GM21619 (cell line): ENCODE measurements around the gene ATAD3C.

Source experiments
- ATAC-seq: cut with Tn5 transposase; IDR thresholded peaks from one replicate; pipeline ENCODE4 v1.9.1; 2021; ENCODE audit not compliant: unreplicated experiment

Gene ATAD3C

DNA sequence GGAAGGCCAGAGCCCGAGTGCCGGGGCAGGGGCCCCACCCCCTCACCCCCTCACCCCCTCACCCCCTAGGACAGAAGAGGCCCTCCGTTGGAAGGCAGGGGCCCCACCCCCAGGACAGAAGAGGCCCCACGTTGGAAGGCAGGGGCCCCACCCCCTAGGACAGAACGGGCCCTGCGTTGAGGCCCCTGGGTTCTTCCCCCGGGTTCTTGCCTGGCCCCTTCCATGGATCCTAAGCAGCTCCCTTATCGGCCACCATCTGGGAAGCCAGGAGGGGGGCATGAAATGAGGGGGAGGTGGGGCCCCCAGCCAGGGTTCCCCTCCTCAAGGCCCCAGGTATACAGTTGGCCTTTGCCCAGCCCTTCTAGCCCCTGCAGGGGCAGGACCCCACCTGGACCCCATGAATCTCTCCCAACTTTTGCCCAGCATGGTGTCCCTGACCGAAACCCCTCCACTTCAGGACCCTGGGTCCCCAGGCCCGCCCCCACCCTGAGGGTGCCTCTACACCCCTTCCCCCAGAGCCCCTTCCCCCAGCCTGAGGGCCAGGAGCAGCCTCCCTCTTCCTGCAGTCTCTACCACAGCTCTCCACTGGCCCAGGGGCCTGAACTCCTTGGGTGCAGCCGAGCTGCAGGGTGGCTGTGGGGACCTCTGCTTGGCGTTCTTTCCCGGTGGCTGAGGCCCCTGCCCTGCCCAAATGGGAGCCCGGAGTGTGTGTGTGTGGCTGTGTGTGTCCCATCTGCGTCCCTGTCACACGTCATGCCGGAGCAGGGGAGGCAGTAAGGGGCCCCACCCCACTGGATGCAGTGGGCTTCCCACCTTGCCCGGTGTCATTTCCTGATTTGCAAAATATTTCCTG is 18.3 kb upstream of the ATAD3C start:
- ATAC-seq, result no peak

DNA sequence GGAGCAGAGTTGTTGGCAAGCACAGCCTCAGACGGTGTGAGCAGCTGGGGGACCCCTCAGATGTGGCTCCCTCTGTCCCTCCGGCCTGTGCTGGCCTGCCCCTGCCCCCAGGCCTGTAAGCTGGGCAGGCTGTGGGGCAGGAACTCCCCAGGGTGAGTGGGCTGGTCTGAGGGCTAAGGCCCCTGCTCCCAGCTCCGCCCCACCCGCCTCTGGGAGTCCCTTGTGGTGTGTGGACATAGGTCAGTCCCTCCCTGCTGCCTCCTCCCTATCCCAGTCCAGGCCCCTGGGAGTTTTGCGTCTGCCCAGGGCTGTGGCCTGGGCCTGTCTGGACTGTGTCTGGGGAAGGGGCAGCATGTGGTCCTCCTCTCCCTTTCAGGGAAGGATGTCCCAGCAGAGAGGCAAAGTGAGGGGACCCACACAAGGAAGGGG is 17.6 kb upstream of the ATAD3C start:
- ATAC-seq, result no peak

DNA sequence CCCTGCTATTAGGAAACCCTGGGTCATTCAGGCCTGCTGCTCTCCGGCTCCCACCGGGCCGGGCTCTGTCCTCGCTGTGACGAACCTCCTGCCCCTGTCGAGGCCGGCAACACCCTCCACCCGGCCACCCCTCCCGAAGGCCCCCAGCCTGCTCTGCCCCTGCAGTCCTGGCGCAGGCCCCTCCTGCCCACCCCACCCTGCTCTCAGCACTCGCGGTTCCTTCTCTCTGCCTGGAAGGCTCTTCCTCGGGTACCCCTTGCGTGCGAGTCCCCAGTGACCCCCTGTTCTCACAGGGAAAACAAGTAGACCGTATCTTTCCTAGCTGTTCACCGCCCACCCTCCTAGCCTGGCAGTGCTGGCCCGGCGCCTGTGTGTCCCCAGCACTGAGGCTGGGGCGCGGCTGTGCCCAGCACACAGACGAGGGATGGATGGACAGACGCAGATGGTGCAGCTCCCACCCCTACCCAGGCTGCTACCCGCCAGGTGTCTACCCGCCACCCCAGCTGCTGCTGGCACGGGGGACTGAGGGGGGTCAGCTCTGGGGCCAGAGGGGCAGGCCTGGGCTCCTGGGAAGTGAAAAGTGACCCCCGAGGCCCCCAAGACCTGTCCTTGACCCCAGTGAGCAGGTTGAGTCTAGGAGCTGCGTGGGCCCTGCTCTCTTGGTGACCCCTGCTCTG is 17.1 kb upstream of the ATAD3C start:
- no peak for ATAC-seq

DNA sequence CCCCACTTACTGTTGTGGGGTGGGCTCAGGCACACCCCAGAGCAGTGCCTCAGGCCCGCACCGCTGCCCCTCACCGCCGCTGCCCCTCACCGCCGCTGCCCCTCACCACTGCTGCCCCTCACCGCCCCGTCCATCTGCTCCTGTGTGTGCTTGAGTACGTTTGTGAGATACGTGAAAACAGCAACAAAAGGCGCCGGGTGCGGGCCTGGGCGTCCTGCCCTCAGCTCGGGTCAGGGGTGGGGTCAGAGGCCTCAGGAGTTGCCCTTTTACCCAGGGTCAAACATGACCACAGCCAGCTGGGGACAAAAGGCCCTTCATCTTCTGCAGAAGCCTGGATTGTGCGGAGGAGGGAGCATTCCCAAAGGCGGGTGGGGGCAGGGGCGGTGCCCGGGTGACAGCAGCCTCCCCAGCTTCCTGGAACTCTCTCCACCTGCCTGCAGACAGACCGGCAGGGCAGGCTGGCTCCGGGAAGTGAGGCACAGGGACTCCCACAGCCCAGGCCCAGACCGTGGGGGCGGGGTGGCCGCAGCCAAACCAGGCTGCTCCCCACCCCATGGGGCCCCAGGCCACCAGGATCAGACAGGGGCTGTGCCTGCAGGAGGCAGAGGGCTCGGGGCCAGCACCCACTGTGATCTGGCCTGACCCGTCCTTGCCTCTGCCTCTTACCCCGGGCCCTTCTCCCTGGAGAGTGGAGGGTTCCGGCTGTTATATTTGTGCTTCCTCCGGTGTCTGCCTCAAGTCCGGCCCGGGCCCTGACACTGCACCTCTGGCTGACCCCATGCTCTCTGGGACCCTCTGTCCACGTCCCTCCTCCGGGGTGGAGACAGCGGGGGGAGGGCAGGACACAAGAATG is 16.3 kb upstream of the ATAD3C start:
- no peak for ATAC-seq

DNA sequence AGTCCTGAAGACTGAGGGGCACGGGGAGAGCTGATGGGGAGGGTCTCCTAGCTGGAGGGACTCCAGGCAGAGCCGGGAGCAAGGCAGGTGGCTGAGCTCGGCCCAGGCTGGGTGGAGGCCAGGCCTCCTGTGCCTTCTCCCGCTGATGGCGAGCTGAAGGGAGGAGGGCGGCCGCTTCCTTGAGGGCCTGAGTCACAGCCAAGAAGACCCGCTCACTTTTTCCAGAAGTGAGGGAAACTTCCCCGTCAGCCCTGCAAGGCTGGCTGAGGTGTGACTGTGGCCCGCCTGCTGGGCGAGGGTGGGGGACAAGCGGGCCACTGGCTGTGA is 15.7 kb upstream of the ATAD3C start:
- no peak for ATAC-seq

DNA sequence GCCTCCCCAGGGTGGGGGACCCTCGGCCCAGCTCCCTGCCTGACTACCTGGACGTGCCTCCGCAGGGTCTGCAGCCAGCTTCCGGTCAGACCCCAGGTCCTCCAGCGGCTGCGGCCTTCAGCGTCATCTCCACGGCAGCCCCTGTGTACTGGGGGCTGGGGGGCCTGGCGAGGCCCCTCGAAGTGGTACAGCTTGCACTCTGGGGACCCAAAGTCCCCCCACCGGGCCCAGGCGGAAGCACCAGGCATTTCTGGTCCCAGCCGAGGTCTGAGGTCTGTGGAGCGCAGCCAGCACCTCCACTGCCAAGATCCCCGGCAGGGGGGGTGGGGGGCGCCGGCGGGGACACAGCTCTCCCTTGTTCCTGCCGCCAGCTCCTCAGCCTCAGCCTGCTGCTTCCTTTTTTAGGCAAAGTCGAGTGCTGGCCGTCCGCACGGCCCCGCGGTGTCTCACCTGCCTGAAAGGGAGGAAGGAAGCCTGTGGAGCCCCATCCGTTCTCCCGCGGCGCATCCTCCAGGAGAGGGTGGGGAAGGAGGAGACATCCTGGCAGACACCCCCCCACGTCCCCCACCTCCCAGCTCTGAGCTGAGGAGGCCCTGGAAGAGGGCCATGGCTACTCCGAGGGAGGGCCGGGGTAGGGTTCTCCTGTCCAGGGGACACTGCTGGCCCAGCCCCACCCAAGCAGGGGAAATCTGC is 15.2 kb upstream of the ATAD3C start:
- no peak for ATAC-seq

DNA sequence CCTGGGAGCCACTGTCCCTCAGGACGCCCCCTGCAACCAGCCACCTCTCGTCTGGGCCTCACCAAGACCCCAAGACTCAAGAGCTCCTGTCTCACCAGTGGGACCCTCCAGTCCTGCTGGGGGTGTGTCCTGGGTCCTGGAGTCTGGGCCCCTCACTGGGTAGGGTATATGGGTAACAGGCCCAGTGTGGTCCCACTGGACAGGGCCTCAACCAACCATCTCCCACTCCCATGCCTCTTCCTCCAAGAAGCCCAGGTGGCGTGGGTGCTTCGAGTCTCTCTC is 14.7 kb upstream of the ATAD3C start:
- ATAC-seq, result no peak

DNA sequence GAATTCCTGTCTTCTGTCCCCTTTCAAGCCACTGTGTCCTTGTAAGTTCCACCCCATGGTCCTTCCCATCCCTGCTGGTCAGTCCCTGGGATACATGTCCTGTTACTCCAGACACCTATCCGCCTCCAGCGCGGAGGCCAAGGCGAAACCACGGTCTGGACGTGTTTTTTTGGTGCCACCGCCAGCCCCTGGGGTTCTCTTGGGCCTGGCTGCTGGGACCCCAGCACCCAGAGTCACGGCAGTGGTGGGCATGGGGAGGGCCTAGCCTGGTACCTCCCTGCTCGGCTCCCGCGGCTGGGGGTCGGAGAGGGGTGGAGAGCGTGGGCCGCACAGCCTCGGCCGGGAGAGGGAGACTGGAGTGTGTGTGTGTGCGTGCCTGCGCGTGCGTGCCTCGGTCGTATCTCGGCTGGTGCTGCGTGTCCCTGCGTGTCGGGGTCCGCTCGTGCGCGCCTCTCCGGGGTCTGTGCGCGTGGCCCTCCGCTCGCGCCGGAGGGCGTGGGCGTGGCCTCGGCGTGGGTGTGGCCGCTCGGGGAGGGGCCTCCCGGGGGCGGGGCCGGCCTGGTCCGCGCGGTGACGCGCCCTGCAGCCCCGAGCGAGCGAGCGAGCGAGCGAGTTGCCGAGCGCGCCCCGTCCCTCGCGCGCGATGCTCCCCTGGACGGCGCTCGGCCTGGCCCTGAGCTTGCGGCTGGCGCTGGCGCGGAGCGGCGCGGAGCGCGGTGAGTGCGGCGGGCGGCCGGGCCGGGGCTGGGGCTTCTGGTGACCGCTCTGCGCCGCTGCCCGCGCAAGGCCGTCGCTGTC is 14.2 kb upstream of the ATAD3C start, which contains the start of gene VWA1:
VWA1 (plus strand) TSS at position 585 of the 798 bp plus-strand sequence; CDS start at position 644, 59 bp downstream.
- no peak for ATAC-seq

DNA sequence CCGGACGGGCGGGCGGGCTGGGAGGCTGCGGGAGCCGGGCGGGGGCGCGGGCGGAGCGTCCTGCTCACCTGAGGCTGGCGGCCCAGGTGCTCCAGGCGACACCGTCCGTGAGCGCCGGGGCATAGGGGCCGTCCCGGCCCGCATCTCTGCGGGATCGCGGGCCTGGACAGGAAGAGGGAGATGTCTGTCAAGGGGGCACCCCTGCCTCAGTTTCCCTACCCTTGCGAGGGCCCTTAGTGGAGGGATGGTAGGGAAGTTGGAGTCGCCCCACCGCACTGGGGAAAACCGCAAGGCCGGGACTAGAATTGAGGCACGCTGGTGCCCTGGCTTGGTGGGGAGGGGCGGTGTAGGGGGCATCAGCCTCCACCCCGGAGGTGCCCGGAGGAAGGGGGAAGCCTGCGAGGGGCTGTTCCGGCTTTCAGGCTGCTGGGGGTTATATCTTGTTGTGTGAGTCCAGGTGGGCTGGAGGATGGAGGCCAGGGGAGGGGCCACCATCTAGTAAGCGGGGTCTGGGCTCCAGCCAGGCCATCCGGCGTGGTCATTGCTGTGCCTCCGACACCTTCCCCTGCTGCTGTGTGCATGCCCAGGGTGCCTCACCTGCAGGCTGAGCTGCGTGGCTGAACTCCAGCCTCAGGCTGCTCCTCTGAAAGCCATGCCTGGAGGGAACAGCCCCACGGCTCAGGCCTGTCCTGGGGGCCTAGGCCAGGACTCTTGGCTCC is 13.4 kb upstream of the ATAD3C start:
- no peak for ATAC-seq

DNA sequence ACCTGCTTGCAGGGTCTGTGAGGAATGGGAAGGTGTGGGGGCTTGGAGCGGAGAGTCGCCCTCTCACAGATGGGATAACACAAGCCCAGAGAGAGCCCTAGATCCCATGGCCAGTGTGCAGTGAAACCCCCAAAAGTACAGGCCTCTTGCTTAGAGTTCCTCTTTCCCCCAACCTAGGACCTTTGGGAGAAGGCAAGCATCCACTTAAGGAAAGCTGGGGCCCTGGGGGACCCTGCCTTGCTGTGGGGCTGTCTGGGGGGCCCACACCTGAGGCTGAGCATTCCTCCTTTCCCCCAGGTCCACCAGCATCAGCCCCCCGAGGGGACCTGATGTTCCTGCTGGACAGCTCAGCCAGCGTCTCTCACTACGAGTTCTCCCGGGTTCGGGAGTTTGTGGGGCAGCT is 12.9 kb upstream of the ATAD3C start:
- no peak for ATAC-seq

DNA sequence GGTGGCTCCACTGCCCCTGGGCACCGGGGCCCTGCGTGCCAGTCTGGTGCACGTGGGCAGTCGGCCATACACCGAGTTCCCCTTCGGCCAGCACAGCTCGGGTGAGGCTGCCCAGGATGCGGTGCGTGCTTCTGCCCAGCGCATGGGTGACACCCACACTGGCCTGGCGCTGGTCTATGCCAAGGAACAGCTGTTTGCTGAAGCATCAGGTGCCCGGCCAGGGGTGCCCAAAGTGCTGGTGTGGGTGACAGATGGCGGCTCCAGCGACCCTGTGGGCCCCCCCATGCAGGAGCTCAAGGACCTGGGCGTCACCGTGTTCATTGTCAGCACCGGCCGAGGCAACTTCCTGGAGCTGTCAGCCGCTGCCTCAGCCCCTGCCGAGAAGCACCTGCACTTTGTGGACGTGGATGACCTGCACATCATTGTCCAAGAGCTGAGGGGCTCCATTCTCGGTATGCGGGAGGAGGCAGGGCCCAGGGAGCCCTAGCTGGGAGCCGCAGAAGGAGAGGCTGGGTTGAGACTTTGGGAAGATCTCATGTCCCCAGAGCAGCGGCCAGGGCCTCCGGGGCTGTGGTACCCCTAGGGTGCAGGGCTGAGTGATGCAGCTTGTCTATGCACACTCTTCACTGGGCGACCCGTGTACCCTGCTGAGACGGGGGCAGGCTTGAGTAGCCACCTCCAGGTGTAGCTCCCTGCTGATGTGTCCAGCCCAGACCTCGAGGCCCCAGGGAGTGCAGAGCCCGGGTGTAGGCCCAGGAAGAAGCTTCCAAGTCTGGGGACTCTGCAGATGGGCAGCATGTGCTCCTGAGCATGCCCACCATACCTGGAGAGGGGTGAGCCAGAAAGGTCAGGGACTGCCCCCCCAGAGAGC is 12.2 kb upstream of the ATAD3C start:
- no peak for ATAC-seq

DNA sequence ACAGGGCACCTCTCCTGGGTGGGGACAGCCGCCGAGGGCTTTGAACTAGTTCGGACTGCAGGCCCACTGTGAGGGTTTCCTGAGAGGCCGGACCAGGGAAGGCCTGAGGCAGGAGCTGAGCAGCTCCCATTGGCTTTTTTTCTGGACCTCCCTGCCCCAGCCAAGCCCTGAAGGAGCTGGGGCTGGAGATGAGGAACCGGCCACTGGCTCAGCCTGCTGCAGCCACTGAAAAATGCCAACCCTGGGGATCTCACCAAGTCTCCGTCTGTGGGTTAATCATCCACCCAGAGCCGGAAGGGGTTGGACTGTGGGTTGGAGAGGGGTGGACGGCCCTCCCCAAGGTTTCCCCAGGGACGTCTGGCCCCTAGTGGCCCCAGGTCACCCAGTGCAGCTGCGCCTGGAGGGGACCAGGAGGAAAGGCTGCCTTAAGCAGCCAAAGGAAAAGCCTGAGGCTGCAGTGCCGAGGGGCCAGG is 11.5 kb upstream of the ATAD3C start:
- no peak for ATAC-seq

DNA sequence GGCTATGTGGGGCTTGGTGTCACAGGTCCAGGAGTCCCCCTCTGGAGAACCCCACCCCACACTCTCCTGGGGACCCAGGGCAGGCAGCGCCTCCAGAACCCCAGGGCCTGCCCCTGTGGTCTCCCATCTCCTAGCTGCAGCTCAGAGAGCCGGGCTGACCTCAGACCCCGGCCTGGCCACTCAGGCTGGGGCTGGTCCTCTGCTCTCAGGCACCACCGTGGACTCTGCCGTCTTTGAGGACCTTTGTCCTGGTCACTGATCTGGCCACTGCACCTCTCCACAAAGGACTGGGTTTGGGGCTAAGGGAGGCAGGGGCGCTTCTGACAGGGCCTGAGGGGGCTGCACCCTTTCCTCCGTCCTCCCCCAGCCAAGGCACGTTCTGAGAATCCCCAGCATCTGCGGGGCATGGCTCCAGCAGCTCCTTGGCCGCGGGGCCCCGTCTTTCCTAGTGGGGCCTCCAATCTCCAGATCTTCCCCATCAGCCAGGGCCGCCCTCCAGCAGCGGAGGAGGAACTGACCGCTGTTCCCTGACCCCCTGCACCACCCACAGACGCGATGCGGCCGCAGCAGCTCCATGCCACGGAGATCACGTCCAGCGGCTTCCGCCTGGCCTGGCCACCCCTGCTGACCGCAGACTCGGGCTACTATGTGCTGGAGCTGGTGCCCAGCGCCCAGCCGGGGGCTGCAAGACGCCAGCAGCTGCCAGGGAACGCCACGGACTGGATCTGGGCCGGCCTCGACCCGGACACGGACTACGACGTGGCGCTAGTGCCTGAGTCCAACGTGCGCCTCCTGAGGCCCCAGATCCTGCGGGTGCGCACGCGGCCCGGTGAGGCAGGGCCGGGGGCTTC is 10.7 kb upstream of the ATAD3C start:
- no peak for ATAC-seq

DNA sequence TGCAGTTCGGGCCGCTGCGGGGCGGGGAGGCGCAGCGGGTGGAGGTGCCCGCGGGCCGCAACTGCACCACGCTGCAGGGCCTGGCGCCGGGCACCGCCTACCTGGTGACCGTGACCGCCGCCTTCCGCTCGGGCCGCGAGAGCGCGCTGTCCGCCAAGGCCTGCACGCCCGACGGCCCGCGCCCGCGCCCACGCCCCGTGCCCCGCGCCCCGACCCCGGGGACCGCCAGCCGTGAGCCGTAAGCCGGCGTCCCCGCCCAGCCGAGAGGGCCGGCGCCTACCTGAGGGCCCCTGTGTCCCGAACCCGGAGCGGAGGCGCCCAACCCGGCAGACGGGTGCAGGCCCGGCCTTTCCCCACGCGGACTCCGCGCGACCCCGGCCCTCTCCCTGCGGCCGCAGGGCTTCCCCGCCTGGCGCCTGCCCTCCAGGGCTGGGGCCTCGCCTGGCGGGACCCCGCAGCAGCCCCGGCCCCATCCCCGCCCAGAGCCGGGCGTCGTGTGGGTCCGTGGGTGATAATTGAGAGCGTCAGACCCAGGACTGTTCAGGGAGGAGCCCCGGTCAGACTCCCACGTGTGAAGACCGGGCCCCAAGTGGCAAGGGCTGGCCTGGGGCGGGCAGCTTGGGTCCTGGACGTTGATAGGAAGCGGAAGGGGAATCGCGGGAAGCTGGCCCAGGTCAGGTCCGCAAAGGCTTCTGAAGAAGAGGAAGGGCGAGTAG is 9.8 kb upstream of the ATAD3C start:
- no peak for ATAC-seq

DNA sequence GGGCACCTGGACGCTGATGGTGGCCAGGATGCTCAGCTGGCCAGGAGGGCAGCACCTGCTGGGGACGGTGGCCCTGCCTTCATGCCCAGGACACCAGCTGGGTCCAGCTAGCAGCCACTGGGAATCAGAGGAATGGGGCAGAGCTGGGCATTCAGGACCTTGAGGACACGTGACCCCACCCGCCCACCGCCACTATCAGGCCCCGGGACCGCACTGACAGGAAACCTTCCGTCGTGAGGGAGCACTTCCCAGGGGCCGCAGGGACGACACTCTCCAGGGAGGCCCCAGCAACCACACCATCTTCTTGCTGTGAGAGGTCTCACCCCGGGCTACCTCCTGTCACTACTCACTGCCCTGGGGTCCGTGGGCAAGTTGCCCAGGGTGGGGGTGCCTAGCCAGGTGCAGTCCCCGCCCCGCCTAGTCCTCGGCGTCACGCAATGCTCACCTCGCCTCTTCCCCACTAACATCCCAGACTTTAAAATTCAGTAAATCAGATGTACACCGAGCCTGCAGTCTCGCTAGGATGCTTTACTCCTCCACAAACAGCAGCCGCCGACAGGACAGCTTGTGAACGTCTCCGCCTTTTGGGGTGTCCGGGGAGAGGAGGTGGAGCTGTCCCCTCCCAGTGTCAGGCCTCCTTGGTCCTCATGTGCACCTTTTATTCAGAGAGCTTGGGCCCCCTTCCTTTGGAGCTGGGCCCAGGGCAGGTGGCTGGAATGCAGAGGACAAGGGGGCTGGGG is 9.1 kb upstream of the ATAD3C start:
- no peak for ATAC-seq
